Adrenal gland (tissue), 5 donors: ENCODE measurements around the gene CAMK1G.

ENCODE experiments used
- CTCF ChIP-seq, 6 experiments: fragments of 450-650 bp in 4 of 6; fragments of 200-600 bp in 2 of 6; sonication (generic) in 1 of 6; IDR thresholded peaks; 1 replicate in 5 of 6; 2 replicates in 1 of 6; pipeline versions ENCODE4 v1.5.1 to v1.8.0; 2016 to 2021; ENCODE audit warnings: antibody characterized with exemption in 6 of 6, mild to moderate bottlenecking in 2 of 6, moderate library complexity in 1 of 6
- POLR2A ChIP-seq, 2 donors: fragments of 450-650 bp; IDR thresholded peaks; one replicate each; pipeline ENCODE4 v1.6.1; 2017; ENCODE audit warnings: antibody characterized with exemption in 2 of 2, mild to moderate bottlenecking in 2 of 2, moderate library complexity in 1 of 2
- donor health status: DM: no; HTN: no; CAD: no.

- TF ChIP-seq POLR2A (IDR thresholded peaks at IDR 0.05) (no peak), CTCF (IDR thresholded peaks at IDR 0.05) (no peak)
Observed at GRCh38 chr1:209593747-209594146, 10.2 kb downstream of the CAMK1G start.
